Brain microvascular endothelial cell (primary cell): ENCODE data around the gene CCDC157.

ENCODE experiments used
- DNase-seq: peaks from one replicate; pipeline ENCODE4 v3.0.0-alpha.2; 2020
- H3K27ac ChIP-seq: fragments of 250-450 bp; sonication (Bioruptor Pico); 2 replicates; pipeline ENCODE4 v1.5.1; 2020; ENCODE audit warnings: mild to moderate bottlenecking, moderate library complexity
- H3K27me3 ChIP-seq: fragments of 250-450 bp; sonication (Bioruptor Pico); replicated peaks from 2 replicates; pipeline ENCODE4 v1.5.1; 2020; ENCODE audit warnings: mild to moderate bottlenecking
- H3K36me3 ChIP-seq: fragments of 250-450 bp; sonication (Bioruptor Pico); replicated peaks from 2 replicates; pipeline ENCODE4 v1.5.1; 2020; ENCODE audit warnings: mild to moderate bottlenecking
- H3K4me3 ChIP-seq: 2 replicates; pipeline ENCODE4 v1.5.1; 2011; ENCODE audit warnings: low read depth, mild to moderate bottlenecking, control low read depth, low read length, moderate library complexity
- in situ Hi-C: cut with HindIII; loops from 2 replicates; pipeline ENCODE4 v1.10.0; 2017; ENCODE audit warnings: low sequenced_read_pairs, low pct_ligation_motif_present
- TF ChIP-seq, protein P1 (sequence below): IDR thresholded peaks from 2 replicates; pipeline ENCODE4 v1.5.1; 2011; ENCODE audit warnings: low read depth, mild to moderate bottlenecking, moderate library complexity, low read length, control low read depth, inconsistent platforms; ENCODE audit errors: missing control alignments

The CCDC157 gene

DNA sequence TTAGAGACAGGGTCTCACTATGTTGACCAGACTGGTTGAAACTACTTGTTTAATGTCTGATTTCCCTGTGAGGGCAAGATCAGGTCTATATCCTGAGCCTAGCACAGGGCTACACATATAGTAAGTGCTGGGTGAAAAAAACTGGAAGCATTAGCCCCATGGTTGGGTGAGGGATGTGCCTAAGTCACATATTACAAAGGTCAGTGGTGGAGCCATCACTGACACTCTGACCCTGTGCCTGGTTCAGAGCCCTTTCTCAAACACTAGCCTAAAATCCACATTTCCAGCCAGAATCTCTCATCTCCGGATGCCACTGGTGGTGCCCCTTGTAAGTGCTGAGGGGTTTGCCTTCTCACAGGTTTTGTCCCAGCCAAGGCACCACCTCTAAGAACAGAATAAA lies 39.0 kb upstream of the CCDC157 start:
- Histone ChIP-seq H3K4me3 (no peak overlapping the region), H3K27ac (no peak overlapping the region), H3K36me3 (peaks cover 10% of the 10 kb centered on the region), H3K27me3 (no peaks in the 10 kb centered on the region)
- TF ChIP-seq, protein P1, sequence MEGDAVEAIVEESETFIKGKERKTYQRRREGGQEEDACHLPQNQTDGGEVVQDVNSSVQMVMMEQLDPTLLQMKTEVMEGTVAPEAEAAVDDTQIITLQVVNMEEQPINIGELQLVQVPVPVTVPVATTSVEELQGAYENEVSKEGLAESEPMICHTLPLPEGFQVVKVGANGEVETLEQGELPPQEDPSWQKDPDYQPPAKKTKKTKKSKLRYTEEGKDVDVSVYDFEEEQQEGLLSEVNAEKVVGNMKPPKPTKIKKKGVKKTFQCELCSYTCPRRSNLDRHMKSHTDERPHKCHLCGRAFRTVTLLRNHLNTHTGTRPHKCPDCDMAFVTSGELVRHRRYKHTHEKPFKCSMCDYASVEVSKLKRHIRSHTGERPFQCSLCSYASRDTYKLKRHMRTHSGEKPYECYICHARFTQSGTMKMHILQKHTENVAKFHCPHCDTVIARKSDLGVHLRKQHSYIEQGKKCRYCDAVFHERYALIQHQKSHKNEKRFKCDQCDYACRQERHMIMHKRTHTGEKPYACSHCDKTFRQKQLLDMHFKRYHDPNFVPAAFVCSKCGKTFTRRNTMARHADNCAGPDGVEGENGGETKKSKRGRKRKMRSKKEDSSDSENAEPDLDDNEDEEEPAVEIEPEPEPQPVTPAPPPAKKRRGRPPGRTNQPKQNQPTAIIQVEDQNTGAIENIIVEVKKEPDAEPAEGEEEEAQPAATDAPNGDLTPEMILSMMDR, result no peak
- no peak for DNase-seq
- in situ Hi-C loops, result no loop called here

DNA sequence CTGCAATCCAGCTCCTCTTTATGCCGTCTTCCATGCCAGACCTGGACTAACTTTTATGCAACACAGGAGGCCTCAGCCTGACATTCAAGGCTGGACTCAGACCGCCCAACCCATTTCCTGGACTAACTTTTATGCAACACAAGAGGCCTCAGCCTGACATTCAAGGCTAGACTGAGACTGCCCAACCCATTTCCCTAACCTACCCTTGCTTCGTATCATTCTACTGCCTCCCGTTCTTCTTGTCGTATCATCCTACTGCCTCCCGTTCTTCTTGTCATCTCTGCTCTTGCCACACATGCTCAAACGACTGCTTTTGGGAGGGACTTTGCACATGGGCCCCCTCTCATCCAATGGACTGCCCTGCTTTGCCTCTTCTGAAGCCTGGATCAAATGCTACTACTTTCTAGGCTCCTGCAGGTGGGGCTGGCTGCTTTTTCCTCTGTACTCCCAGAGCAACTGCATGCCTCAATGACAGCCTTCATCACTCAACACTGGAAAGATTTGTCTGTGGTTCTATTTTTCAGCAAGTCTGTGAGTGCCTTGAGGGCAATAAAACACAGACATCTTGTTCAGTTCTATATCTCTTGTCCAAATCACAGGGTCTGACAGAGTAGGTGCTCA lies 37.9 kb upstream of the CCDC157 start:
- H3K27ac ChIP-seq, result no peak overlapping the region
- in situ Hi-C loops, result no loop called here

DNA sequence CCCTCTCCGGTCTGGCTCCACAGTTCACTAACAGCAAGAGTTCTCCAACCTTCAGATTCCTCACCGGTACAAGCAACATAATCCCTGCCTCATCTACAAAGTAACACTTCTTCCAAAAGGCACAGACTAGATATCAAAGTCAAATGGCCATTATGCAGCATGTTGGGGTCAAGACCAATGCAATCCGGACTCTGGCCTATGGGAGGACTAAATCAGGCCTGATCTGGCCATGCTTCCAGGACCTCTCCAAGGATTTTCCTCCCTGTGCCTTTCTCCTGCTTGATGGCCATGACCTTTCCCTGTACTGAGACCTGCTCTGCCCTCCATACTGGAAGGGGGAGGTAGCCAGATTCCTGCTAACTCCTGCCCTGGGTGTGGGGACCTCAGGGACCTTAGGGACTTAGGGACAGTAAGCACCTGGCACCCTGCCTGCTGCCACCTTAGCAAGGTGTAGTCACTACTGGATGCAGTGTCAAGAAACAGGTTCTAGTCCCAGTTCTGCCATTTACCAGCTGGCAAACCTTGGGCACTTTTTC lies 36.7 kb upstream of the CCDC157 start:
- DNase-seq, result no peak
- peaks cover 10% of the 10 kb centered on the region for H3K36me3 ChIP-seq
- no peaks in the 10 kb centered on the region for H3K27me3 ChIP-seq
- in situ Hi-C loops, result no loop called here
- TF ChIP-seq, protein P1, result no peak
- H3K27ac ChIP-seq, result no peak overlapping the region
- H3K4me3 ChIP-seq, result no peak overlapping the region

More for the DNA sequence above, 37.9 kb upstream of the CCDC157 start:
- Histone ChIP-seq H3K4me3 (no peak overlapping the region), H3K36me3 (peaks cover 10% of the 10 kb centered on the region), H3K27me3 (no peaks in the 10 kb centered on the region)
- DNase-seq, result no peak
- TF ChIP-seq, protein P1, result no peak

DNA sequence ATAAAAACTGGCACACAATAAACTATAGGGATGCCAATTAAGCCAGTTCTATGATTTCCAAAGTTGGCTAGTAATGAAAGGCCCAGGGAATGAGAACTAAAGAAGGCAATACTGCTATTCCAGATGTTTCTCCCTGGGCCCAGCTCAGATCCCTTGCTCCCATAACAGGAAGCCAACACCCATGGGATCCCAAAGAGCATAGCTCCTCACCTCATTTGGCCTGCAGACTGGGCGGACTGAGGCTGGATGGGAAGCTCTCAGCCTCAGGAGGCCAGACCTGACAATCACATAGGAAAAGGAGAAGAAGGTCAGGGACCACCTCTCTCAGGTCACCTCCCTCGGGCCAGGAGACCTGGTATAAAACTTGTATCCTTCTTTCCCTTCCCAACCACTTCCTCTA lies 35.3 kb upstream of the CCDC157 start:
- in situ Hi-C loops, result no loop called here
- Histone ChIP-seq H3K4me3 (no peak overlapping the region), H3K36me3 (peaks cover 10% of the 10 kb centered on the region), H3K27ac (no peak overlapping the region), H3K27me3 (no peaks in the 10 kb centered on the region)
- TF ChIP-seq, protein P1, result no peak
- no peak for DNase-seq

DNA sequence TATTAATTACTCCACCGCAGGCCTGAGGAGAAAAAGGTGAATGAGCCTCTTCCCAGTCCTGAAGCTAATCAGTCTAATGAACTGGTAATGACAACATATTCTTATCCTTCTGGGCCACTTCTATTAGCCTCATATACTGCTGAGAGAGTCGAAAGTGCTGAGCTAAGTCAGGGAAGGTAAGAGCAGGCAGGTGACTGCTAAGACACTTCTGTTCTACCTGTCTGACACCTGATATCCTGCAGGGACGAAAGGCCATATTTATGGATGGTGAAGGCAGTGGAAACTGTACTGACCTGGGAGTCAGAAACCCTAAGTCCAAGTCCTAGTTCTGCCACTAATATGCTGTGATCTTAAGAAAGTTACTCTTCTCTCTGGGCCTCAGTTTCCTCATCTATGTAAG lies 33.6 kb upstream of the CCDC157 start:
- Histone ChIP-seq H3K27me3 (no peaks in the 10 kb centered on the region), H3K4me3 (no peak overlapping the region), H3K36me3 (peaks cover 10% of the 10 kb centered on the region), H3K27ac (no peak overlapping the region)
- TF ChIP-seq, protein P1, result no peak
- DNase-seq, result no peak
- in situ Hi-C loops, result no loop called here

- DNase-seq, result no peak
These were observed 32.6 kb upstream of the CCDC157 start for GRCh38 chr22:30324014-30324730.

More at GRCh38 chr22:30324014-30324730, 32.6 kb upstream of the CCDC157 start:
- H3K27me3 ChIP-seq, result no peaks in the 10 kb centered on the region
- no peak overlapping the region for H3K27ac ChIP-seq
- TF ChIP-seq, protein P1, result no peak
- peaks cover 10% of the 10 kb centered on the region for H3K36me3 ChIP-seq
- in situ Hi-C loops, result no loop called here
- H3K4me3 ChIP-seq, result peak overlapping the region; percentile 79
